ENCODE data around the gene IKZF3.
"Not testable (repeated sequence)": the region's sequence is repeated elsewhere in the genome, so short reads cannot be mapped to it uniquely, and the experiment has no call there.

DNA sequence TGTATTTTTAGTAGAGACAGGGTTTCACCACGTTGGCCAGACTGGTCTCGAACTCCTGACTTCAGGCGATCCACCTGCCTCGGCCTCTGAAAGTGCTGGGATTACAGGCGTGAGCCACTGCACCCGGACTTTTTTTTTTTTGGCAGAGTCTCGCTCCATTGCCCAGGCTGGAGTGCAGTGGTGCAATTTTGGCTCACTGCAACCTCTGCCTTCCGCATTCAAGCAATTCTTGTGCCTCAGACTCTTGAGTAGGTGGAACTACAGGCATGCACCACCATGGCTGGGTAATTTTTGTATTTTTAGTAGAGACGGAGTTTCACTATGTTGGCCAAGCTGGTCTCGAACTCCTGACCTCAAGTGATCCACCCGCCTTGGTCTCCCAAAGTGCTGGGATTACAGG, 153.0 kb downstream of the IKZF3 start:
- TF ChIP-seq, protein P1, sequence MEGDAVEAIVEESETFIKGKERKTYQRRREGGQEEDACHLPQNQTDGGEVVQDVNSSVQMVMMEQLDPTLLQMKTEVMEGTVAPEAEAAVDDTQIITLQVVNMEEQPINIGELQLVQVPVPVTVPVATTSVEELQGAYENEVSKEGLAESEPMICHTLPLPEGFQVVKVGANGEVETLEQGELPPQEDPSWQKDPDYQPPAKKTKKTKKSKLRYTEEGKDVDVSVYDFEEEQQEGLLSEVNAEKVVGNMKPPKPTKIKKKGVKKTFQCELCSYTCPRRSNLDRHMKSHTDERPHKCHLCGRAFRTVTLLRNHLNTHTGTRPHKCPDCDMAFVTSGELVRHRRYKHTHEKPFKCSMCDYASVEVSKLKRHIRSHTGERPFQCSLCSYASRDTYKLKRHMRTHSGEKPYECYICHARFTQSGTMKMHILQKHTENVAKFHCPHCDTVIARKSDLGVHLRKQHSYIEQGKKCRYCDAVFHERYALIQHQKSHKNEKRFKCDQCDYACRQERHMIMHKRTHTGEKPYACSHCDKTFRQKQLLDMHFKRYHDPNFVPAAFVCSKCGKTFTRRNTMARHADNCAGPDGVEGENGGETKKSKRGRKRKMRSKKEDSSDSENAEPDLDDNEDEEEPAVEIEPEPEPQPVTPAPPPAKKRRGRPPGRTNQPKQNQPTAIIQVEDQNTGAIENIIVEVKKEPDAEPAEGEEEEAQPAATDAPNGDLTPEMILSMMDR (IDR thresholded peaks at IDR 0.05) = not testable (repeated sequence)
- TF ChIP-seq POLR2A (IDR thresholded peaks at IDR 0.05) = not testable (repeated sequence)
